Central memory CD4-positive, alpha-beta T cell (primary cell): ENCODE measurements around the gene SCYL3.
"Not testable (repeated sequence)": the region's sequence is repeated elsewhere in the genome, so short reads cannot be mapped to it uniquely, and the experiment has no call there.

Experiments
- DNase-seq: peaks from one replicate; pipeline ENCODE4 v3.0.0; 2022

SCYL3 gene

GRCh38 chr1:169869426-169869825 lies 24.3 kb downstream of the SCYL3 start:
- DNase-seq, result no peak

DNA sequence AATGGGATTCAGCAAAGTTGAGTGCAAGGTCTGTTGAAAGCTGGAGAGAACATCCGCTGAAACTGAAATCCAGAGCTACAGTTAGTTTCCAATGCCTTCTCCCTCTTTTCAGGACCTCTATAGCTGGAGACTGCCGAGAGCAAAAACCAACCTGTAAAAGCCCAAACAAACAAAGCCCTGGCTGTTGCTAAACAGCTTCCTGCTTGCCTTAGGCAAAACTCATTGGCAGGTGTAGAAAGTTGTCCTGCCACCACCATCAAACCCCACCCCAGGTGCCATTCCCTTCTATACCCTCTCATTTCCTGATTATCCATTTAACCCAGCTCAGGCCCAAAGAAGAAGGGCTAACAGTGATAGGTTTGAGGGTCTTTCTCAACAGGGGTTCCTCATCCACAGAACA lies 24.7 kb downstream of the SCYL3 start:
- DNase-seq, result no peak

DNA sequence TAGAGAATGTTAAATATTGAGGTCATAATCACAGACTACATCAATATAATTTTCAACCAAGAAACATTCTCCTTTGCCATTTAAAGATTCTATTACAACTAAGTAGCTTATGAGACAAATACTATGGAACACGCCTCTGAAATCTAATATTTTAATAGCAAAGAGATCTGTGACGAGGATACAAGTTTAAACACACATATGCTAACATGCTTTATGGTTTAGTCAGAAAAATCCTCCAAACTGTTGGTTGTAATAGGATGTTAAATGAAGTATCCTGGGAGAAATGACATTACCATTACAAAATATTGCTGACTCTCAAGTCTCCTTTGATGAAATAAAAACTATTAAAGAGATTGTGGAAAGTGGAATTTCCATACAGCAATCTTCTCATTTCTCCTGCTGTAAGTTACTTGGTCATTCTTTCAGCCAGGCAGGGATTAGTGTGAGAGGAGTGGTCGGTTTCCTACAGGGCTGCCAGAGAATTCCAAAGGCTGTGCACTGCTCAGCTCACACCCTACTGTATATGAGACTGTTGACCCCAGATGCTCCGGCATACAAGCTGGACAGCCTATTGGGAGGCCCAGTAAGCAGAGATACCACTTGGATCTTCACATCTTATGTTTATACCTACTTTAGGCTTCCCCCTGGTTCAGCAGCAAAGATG lies 26.6 kb downstream of the SCYL3 start:
- DNase-seq, result no peak

DNA sequence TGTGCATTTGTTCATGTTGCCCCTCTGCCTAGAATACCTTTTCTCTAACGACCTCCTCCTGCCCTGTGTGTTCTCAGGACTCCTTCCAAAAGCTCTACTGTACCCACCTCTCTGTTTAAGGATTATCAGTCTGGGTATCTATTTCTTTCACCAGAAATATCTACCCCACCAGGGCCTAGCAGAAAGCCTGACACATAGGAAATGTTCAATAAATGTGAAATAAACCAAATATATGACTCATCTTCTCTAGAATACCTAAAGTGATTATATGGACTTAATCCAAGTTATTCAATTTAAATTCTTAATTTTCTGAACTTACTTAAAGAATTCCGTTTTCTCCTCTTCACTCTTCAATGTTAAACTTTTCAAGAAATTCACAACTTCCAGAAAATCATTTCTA lies 27.1 kb downstream of the SCYL3 start:
- DNase-seq, result no peak

DNA sequence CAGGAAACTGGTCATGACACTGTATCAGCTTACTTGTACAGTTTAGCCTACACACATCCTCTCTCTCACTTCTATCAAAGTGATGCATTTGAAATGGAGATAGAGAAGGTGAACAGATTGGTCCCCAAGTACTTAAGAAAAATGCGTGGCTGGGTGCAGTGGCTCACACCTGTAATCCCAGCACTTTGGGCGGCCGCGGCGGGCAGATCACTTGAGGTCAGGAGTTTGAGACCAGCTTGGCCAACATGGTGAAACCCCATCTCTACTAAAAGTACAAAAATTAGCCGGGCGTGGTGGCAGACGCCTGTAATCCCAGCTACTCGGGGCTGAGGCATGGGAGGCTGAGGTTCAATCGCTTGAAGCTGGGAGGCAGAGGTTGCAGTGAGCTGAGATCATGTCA lies 29.2 kb downstream of the SCYL3 start:
- not testable (repeated sequence) for DNase-seq

DNA sequence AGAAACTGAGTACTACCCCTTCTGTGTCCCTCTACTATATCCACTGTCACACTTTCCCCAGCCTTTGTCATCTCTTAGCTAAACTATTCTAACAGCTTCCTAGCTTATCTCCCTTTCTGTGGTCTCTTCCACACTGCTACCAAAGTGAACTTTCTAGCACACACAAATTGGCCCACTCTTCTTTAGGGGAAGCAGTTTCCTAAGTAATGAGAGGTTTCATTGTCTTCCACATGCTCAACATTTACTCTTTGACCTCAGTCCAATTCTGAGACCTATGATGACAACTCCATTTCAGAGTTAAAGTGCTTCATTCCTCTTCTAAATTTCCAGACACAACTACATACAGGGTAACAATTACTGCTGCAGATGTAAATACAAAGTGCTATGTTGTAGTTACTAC lies 32.9 kb downstream of the SCYL3 start:
- no peak for DNase-seq

GRCh38 chr1:169860187-169860586 lies 33.5 kb downstream of the SCYL3 start:
- no peak for DNase-seq

GRCh38 chr1:169859001-169859400 lies 34.7 kb downstream of the SCYL3 start:
- no peak for DNase-seq

DNA sequence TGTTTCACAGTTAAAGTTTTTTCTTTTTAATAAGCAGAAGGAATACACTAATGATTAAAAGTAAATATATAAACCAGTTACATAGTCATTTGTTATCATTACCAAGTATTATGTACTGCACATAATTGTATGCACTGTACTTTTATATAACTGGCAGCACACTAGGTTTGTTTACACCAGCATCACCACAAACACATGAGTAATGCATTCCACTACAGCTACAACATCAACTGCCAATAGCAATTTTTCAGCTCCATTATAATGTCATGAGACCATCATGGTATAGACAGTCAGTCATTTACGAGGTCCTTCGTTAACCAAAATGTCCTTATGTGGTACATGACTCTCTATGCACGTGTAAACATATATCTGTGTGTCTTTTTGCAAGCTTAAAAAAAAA lies 35.2 kb downstream of the SCYL3 start:
- no peak for DNase-seq

GRCh38 chr1:169853341-169853740 lies 40.4 kb downstream of the SCYL3 start:
- DNase-seq, result no peak

- no peak for DNase-seq
Measured at GRCh38 chr1:169849346-169850022, 44.2 kb downstream of the SCYL3 start.

- no peak for DNase-seq
Measured at GRCh38 chr1:169848456-169848855, 45.2 kb downstream of the SCYL3 start.

DNA sequence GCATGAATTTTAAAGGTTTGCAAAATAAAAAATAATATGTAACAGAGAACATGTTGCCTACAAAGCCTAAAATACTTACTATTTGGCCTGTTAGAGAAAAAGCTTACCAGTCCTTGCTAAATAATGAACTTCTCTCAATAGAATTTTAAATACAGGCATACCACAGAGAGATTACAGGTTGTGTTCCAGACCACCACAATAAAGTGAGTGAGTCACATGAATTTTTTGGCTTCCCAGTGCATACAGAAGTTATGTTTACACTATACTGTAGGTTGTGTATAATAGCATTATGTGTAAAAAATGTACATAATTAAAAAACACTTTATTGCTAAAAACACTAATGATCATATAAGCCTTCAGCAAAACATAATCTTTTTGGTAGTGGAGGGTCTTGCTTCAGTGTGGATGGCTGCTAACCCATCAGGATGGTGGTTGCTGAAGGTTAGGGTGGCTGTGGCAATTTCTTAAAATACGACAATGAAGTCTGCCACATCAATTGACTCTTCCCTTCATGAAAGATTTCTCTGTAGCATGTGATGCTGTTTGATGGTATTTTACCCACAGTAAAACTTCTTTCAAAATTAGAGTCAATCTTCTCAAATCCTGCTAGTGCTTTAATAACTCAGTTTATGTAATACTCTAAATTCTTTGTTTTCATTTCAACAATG lies 48.6 kb downstream of the SCYL3 start:
- DNase-seq, result no peak

GRCh38 chr1:169838942-169839341 lies 54.8 kb downstream of the SCYL3 start:
- no peak for DNase-seq

- no peak for DNase-seq
Measured at GRCh38 chr1:169836198-169836597, 57.5 kb downstream of the SCYL3 start.

- DNase-seq, result no peak
Measured at GRCh38 chr1:169835647-169836046, 58.0 kb downstream of the SCYL3 start.

- DNase-seq, result no peak
Measured at GRCh38 chr1:169834869-169835268, 58.8 kb downstream of the SCYL3 start.

DNA sequence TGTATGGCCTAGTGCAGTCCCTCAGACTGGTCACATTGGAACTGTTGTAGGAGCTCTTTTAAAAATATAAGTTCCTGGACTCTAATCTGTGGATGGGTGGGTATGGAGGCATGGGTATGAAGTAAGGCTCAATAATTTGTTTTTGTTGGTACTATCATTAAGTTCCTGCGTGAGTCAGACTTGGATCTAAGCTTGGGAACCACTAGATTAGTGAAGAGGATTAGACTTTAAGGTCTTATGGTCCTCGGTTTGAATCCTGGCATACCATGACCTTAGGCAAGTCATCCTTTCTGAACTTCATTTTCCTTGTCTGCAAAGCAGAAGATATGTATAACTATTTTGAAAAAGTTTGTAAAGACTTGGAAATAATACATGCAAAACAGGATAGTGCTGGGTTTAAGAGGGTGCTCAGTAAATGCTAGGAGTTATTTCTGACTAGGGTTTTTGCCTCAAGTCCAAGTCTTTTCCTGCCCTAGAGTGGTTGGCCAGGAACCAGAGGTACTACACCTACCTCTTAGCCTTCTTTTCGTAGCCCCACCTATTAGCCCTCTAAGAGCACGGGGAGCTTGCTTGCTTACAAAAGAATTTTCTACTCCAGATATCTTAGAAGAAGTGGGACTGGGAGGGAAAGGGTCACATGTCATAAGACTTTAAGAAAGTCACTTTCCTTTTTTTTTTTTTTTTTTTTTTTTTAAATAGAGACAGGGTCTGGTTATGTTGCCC lies 60.4 kb downstream of the SCYL3 start:
- no peak for DNase-seq

DNA sequence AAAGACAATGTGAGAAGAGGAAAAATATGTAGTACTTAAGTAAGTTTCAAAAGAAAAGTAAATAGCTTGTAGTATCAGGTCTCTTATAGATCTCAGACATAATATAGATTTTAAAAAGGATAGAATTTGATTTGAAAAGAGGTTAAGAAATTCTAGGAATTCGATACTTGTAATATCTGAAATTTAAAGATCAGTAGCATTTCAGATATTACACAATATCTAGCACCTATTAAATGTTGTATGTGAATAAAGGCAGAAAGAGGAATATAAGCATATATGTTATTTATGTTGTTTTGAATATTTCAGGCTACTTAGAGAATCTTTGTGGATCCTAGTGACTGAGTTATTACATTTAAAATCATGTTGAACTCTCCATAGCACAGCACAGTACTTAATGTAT lies 64.0 kb downstream of the SCYL3 start:
- DNase-seq, result no peak

DNA sequence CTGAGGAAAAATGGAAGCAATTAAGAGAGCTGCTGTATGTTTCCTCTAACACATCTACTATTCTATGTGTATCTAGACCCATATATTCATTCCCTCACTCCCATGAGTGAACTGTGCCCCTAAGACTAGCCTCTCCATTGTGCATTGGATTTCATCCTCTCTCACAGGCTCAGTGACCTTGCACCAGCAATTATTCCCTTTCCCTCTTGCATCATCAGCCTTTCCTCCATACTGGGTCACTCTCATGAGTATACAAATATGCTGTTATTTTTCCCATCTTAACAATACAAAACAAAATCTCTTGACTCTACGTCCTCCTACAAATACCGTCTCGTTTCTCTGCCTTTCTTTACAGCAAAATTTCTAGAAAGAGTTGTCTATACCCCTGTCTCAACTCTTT lies 69.5 kb downstream of the SCYL3 start:
- no peak for DNase-seq

DNA sequence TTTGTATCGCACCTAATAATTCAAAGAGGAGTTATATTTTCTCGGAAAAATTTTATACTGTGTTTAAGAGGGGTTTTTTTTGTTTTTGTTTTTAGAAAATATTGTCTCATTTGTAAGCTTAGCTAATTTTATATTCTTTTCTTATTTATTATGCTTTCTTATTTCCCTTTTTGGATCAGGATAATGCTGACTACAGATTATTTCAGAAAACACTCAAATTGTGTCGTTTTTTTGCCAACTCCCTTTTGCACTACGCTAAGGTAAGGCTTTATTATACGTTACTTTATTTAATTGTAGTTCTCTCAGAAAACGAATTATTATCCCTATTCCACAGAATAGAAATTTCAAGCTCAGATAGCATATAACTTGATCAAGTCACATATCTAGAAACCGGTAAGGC lies 72.2 kb downstream of the SCYL3 start:
- no peak for DNase-seq

- DNase-seq, result no peak
Measured at GRCh38 chr1:169816617-169817016, 77.1 kb downstream of the SCYL3 start.

DNA sequence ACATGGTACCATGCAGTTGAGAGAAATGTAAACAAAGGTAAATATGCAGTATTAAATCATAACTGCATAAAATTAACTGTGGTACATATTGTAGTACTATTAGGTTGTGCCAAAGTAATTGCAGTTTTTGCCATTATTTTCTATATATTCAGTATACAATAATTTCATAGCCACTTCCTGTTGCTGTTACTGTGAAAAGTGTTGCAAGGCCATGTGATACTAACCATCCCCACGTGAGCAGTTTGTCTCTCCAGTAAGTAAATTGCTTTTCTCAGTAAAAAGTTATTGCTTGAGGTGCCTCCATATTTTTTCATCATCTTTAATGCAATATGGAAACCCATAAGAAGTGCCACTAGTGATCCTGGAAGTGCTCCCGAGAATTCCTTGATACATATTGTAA lies 79.4 kb downstream of the SCYL3 start:
- no peak for DNase-seq

DNA sequence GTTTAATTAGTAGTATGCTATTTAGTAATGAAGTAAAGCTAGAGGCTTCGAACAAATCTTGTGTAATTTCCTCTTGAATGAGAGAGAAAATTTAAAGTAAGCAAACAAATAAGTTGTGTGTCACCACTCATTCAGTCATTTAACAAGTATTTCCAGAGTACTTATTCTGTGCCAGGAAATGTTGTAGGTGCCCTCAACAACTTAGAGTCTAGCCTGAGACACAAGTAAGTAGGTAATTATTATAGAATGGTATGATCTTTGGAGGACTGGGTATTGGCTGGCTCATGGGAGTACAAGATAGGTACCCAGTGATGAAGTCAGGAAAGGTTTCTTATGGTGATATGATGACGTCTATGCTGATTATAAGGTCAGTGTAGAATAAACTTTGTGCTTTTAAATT lies 81.6 kb downstream of the SCYL3 start:
- DNase-seq, result no peak
